ENCODE results near the gene GSTA4. TPM values are rescaled to one million over a fixed set of nuclear protein-coding genes. Genes with fewer than 3 reads are reported as not detected.

Gene GSTA4
- polyA plus RNA-seq, 1 donor (not counting 4 experiments of a cell fraction or from before 2014, with no cell fraction given) = 40.2 TPM

- no peak overlapping the region for H3K4me2 ChIP-seq (ENCODE audit: control insufficient read depth, extremely low read depth, insufficient read depth, low read depth, low read length)
Measured at GRCh38 chr6:52975580-52975979, 19.5 kb downstream of the GSTA4 start.

GRCh38 chr6:52972989-52973388 lies 22.1 kb downstream of the GSTA4 start:
- Histone ChIP-seq H3K27ac (ENCODE audit: control insufficient read depth, insufficient read depth, low read length) (no peak overlapping the region), H3K4me3 (ENCODE audit: control insufficient read depth in 2 of 3, extremely low read depth in 1 of 3, insufficient read depth in 2 of 3, low read depth in 1 of 3, low read length in 3 of 3) (no peak overlapping the region), H3K4me1 (ENCODE audit: control insufficient read depth, extremely low read depth, insufficient read depth, low read length) (no peaks in the 10 kb centered on the region), H3K9ac (ENCODE audit: control insufficient read depth, extremely low read depth, insufficient read depth, low read length) (no peak overlapping the region), H3K9me1 (ENCODE audit: control insufficient read depth, extremely low read depth, insufficient read depth, low read length) (no peaks in the 10 kb centered on the region), H3K27me3 (ENCODE audit: control insufficient read depth, extremely low read depth, insufficient read depth, low read length) (no peaks in the 10 kb centered on the region), H4K20me1 (ENCODE audit: control insufficient read depth, extremely low read depth, insufficient read depth, low read length) (no peaks in the 10 kb centered on the region), H3K9me3 (ENCODE audit: control insufficient read depth, low read depth, low read length) (no peaks in the 10 kb centered on the region), H2AFZ (ENCODE audit: control insufficient read depth, low read length) (no peak overlapping the region), H3K36me3 (ENCODE audit: control insufficient read depth in 2 of 2, extremely low read depth in 1 of 2, insufficient read depth in 2 of 2, low read length in 2 of 2) (no peaks in the 10 kb centered on the region), H3K79me2 (ENCODE audit: control insufficient read depth, insufficient read depth, low read length) (no peaks in the 10 kb centered on the region), H3K4me2 (ENCODE audit: control insufficient read depth, extremely low read depth, insufficient read depth, low read depth, low read length) (no peak overlapping the region)
- DNase-seq (ENCODE audit: low read depth, low spot score) (no peak), FAIRE-seq (no peak)
- dilution Hi-C loops (cut with MboI; ENCODE audit: extremely low pct_ligation_motif_present, low sequenced_read_pairs) = no loop called here
- no peak for TF ChIP-seq CTCF (optimal IDR thresholded peaks at IDR 0.05 in 1 of 3, IDR thresholded peaks at IDR 0.05 in 1 of 3, conservative IDR thresholded peaks at IDR 0.05 in 1 of 3; ENCODE audit: extremely low read depth in 1 of 3, insufficient read depth in 2 of 3, low read length in 3 of 3)
- no peak for TF ChIP-seq EZH2 (IDR thresholded peaks at IDR 0.05; ENCODE audit: low read length)

More at GRCh38 chr6:52975580-52975979, 19.5 kb downstream of the GSTA4 start:
- no peak overlapping the region for H3K27ac ChIP-seq (ENCODE audit: control insufficient read depth, insufficient read depth, low read length)
- no peaks in the 10 kb centered on the region for H3K9me1 ChIP-seq (ENCODE audit: control insufficient read depth, extremely low read depth, insufficient read depth, low read length)
- DNase-seq (ENCODE audit: low read depth, low spot score) (no peak), FAIRE-seq (no peak)
- H2AFZ ChIP-seq (ENCODE audit: control insufficient read depth, low read length) = no peak overlapping the region
- no peak overlapping the region for H3K9ac ChIP-seq (ENCODE audit: control insufficient read depth, extremely low read depth, insufficient read depth, low read length)
- no peaks in the 10 kb centered on the region for H3K4me1 ChIP-seq (ENCODE audit: control insufficient read depth, extremely low read depth, insufficient read depth, low read length)
- dilution Hi-C loops (cut with MboI; ENCODE audit: extremely low pct_ligation_motif_present, low sequenced_read_pairs) = no loop called here
- no peak overlapping the region for H3K4me3 ChIP-seq (ENCODE audit: control insufficient read depth in 2 of 3, extremely low read depth in 1 of 3, insufficient read depth in 2 of 3, low read depth in 1 of 3, low read length in 3 of 3)
- no peak for TF ChIP-seq EZH2 (IDR thresholded peaks at IDR 0.05; ENCODE audit: low read length)
- TF ChIP-seq CTCF (optimal IDR thresholded peaks at IDR 0.05 in 1 of 3, IDR thresholded peaks at IDR 0.05 in 1 of 3, conservative IDR thresholded peaks at IDR 0.05 in 1 of 3; ENCODE audit: extremely low read depth in 1 of 3, insufficient read depth in 2 of 3, low read length in 3 of 3) = no peak
- no peaks in the 10 kb centered on the region for H3K9me3 ChIP-seq (ENCODE audit: control insufficient read depth, low read depth, low read length)
- H3K36me3 ChIP-seq (ENCODE audit: control insufficient read depth in 2 of 2, extremely low read depth in 1 of 2, insufficient read depth in 2 of 2, low read length in 2 of 2) = no peaks in the 10 kb centered on the region
- H4K20me1 ChIP-seq (ENCODE audit: control insufficient read depth, extremely low read depth, insufficient read depth, low read length) = no peaks in the 10 kb centered on the region
- H3K79me2 ChIP-seq (ENCODE audit: control insufficient read depth, insufficient read depth, low read length) = no peaks in the 10 kb centered on the region
- no peaks in the 10 kb centered on the region for H3K27me3 ChIP-seq (ENCODE audit: control insufficient read depth, extremely low read depth, insufficient read depth, low read length)

Data from keratinocyte (primary cell).